IMR-90 (cell line): ENCODE results near the gene PCDH20. TPM values are rescaled to one million over a fixed set of nuclear protein-coding genes. Genes with fewer than 3 reads are reported as not detected.
"Not testable (repeated sequence)": the region's sequence is repeated elsewhere in the genome, so short reads cannot be mapped to it uniquely, and the experiment has no call there.

ENCODE experiments used
- ATAC-seq: fragments of 200-7000 bp; cut with Tn5 transposase; 2 replicates; pipeline ENCODE4 v1.9.1; 2020; ENCODE audit warnings: low read depth, mild to moderate bottlenecking, moderate library complexity
- BruUV-seq: library from RNA; stranded (reverse); fragments of 400-500 nt; replicated peaks from 2 replicates; lab custom pipeline; 2021; lab: Mats Ljungman, UMichigan
- CTCF ChIA-PET: fragments of 300-600 bp; formaldehyde crosslinking; extraction: SDS; loops from one replicate; lab custom pipeline; 2021; ENCODE audit warnings: antibody characterized with exemption; lab: Yijun Ruan, JAX
- POLR2A ChIA-PET: fragments of 300-600 bp; sonication (Branson Sonifier 250); formaldehyde crosslinking; loops from one replicate; lab custom pipeline; 2022; ENCODE audit warnings: antibody characterized with exemption; ENCODE audit not compliant: unreplicated experiment; lab: Charles Lee
- DNase-seq: peaks from one replicate; pipeline ENCODE4 v3.0.0; 2013
- H2AFZ ChIP-seq: replicated peaks from 2 replicates; pipeline ENCODE3; 2013; ENCODE audit warnings: low read length, mild to moderate bottlenecking; ENCODE audit not compliant: poor library complexity
- H2AK5ac ChIP-seq: 2 replicates; pipeline ENCODE4 v1.6.1; 2013; ENCODE audit warnings: low read depth, low read length, inconsistent platforms
- H2AK9ac ChIP-seq: replicated peaks from 2 replicates; pipeline ENCODE3; 2013; ENCODE audit warnings: mild to moderate bottlenecking, low read depth, low read length, moderate library complexity; ENCODE audit not compliant: poor library complexity
- H2BK120ac ChIP-seq: 2 replicates; pipeline ENCODE4 v1.6.1; 2013; ENCODE audit warnings: low read depth, low read length, inconsistent platforms
- H2BK15ac ChIP-seq: 3 replicates; pipeline ENCODE4 v1.6.1; 2013; ENCODE audit warnings: low read depth, low read length, inconsistent platforms
- H2BK20ac ChIP-seq: 2 replicates; pipeline ENCODE4 v1.6.1; 2013; ENCODE audit warnings: low read depth, mild to moderate bottlenecking, inconsistent platforms, low read length, moderate library complexity
- H2BK5ac ChIP-seq: 2 replicates; pipeline ENCODE4 v1.6.1; 2013; ENCODE audit warnings: mild to moderate bottlenecking, low read depth, low read length, inconsistent platforms; ENCODE audit not compliant: poor library complexity, severe bottlenecking
- H3K14ac ChIP-seq: replicated peaks from 2 replicates; pipeline ENCODE4 v1.6.1; 2013; ENCODE audit warnings: low read depth, low read length, inconsistent platforms
- H3K18ac ChIP-seq: 2 replicates; pipeline ENCODE4 v1.6.1; 2013; ENCODE audit warnings: low read depth, low read length, control low read depth
- H3K23ac ChIP-seq: 2 replicates; pipeline ENCODE4 v1.6.1; 2013; ENCODE audit warnings: low read depth, low read length, inconsistent platforms
- H3K27ac ChIP-seq: 2 replicates; pipeline ENCODE4 v1.5.1; 2013; ENCODE audit warnings: mild to moderate bottlenecking, control low read depth, low read length; ENCODE audit not compliant: insufficient read depth
- H3K27me3 ChIP-seq: 2 replicates; pipeline ENCODE4 v1.6.1; 2013; ENCODE audit warnings: low read length; ENCODE audit not compliant: control insufficient read depth, insufficient read depth
- H3K36me3 ChIP-seq: 2 replicates; pipeline ENCODE4 v1.6.1; 2013; ENCODE audit warnings: low read length, mixed read lengths; ENCODE audit not compliant: control insufficient read depth, insufficient read depth
- H3K4ac ChIP-seq: 2 replicates; pipeline ENCODE4 v1.6.1; 2013; ENCODE audit warnings: low read depth, low read length, inconsistent platforms
- H3K4me1 ChIP-seq: 2 replicates; pipeline ENCODE4 v1.6.1; 2013; ENCODE audit warnings: low read length, mixed read lengths; ENCODE audit not compliant: control insufficient read depth, insufficient read depth
- H3K4me2 ChIP-seq: 2 replicates; pipeline ENCODE4 v1.6.1; 2013; ENCODE audit warnings: low read depth, mild to moderate bottlenecking, control low read depth, low read length, moderate library complexity
- H3K4me3 ChIP-seq: 2 replicates; pipeline ENCODE4 v1.5.1; 2013; ENCODE audit warnings: low read depth, mild to moderate bottlenecking, control low read depth, low read length, moderate library complexity; ENCODE audit not compliant: insufficient read depth
- H3K56ac ChIP-seq: 2 replicates; pipeline ENCODE4 v1.6.1; 2013; ENCODE audit warnings: low read length, inconsistent platforms; ENCODE audit not compliant: insufficient read depth; ENCODE audit errors: extremely low read depth
- H3K79me1 ChIP-seq, 2 experiments: 2 replicates each; pipeline ENCODE4 v1.6.1; 2013; ENCODE audit warnings: low read length in 2 of 2, inconsistent platforms in 1 of 2, low read depth in 1 of 2
- H3K9ac ChIP-seq: 2 replicates; pipeline ENCODE4 v1.6.1; 2013; ENCODE audit warnings: low read depth, low read length, control low read depth
- H3K9me1 ChIP-seq: 2 replicates; pipeline ENCODE4 v1.6.1; 2013; ENCODE audit warnings: low read length, inconsistent platforms; ENCODE audit not compliant: insufficient read depth
- H3K9me3 ChIP-seq: 2 replicates; pipeline ENCODE4 v1.6.1; 2013; ENCODE audit warnings: low read length; ENCODE audit not compliant: control insufficient read depth, insufficient read depth
- H4K20me1 ChIP-seq: 2 replicates; pipeline ENCODE4 v1.6.1; 2013; ENCODE audit warnings: low read length, inconsistent platforms; ENCODE audit not compliant: insufficient read depth
- H4K5ac ChIP-seq: 2 replicates; pipeline ENCODE4 v1.6.1; 2013; ENCODE audit warnings: mild to moderate bottlenecking, low read depth, low read length, control low read depth
- H4K8ac ChIP-seq, 2 experiments: 2 replicates each; pipeline ENCODE4 v1.6.1; 2013; ENCODE audit warnings: low read depth in 2 of 2, low read length in 2 of 2, control low read depth in 1 of 2, inconsistent platforms in 1 of 2
- H4K91ac ChIP-seq: 2 replicates; pipeline ENCODE4 v1.6.1; 2013; ENCODE audit warnings: low read depth, low read length, inconsistent platforms; ENCODE audit not compliant: insufficient read depth
- WGBS, 2 experiments: methylation state at CpG; one replicate each; pipeline versions ENCODE4 v1.1.5 to v1.1.7; 2013; ENCODE audit warnings: missing lambda C conversion rate in 2 of 2; ENCODE audit not compliant: insufficient read length in 1 of 2; ENCODE audit errors: extremely low coverage in 2 of 2; 5-methylcytosine and 5-hydroxymethylcytosine counted together
- dilution Hi-C: fragments of 300-500 bp; cut with HindIII; formaldehyde crosslinking; loops from one replicate; pipeline ENCODE4 v1.14.3; 2018; ENCODE audit warnings: low sequenced_read_pairs; ENCODE audit not compliant: unreplicated experiment
- in situ Hi-C: fragments of 300-500 bp; cut with MboI; formaldehyde crosslinking; loops from 3 replicates; pipeline ENCODE4 v1.14.3; 2019; ENCODE audit warnings: low sequenced_read_pairs, inconsistent platforms, mixed read lengths
- intact Hi-C: fragments of 100-400 bp; cut with micrococcal nuclease; formaldehyde crosslinking; loops from 2 replicates; pipeline ENCODE4 v1.10.0; 2022
- polyA plus RNA-seq, 3 experiments: library from polyadenylated mRNA; depleted of rRNA; stranded (reverse); fragments of >200 nt; gene quantifications; 2 replicates each; pipeline ENCODE4 v1.2.3, GENCODE V29; 2012; ENCODE audit warnings: low replicate concordance in 1 of 3
- total RNA-seq: library from RNA; depleted of rRNA; stranded (reverse); fragments of >200 nt; gene quantifications from 2 replicates; pipeline ENCODE4 v1.2.3, GENCODE V29; 2012

PCDH20 gene
- total and polyA plus RNA-seq, 2 of the 4 experiments (the other 2 are of a cell fraction) = not detected

DNA sequence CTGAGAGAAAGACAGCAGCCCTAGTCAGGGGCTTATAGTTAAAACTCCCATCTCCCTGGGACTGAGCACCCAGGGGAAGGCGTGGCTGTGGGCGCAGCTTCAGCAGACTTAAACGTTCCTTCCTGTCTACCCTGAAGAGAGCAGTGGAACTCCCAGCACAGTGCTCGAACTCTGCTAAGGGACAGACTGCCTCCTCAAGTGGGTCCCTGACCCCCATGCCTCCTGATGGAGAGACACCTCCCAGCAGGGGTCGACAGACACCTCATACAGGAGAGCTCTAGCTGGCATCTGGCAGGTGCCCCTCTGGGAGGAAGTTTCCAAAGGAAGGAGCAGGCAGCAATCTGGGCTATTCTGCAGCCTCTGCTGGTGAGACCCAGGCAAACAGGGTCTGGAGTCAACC is 51.0 kb downstream of the PCDH20 start:
- dilution Hi-C loops, H2BK20ac ChIP-seq, H2AK9ac ChIP-seq, H2AFZ ChIP-seq, H4K5ac ChIP-seq, DNase-seq, H3K27me3 ChIP-seq, BruUV-seq, H3K36me3 ChIP-seq, H3K79me1 ChIP-seq, H2BK15ac ChIP-seq, H3K56ac ChIP-seq, H3K4ac ChIP-seq, H3K4me1 ChIP-seq, H3K18ac ChIP-seq, in situ Hi-C loops, H2AK5ac ChIP-seq, CTCF ChIA-PET, POLR2A ChIA-PET, H3K14ac ChIP-seq, H3K9me1 ChIP-seq, H4K91ac ChIP-seq, H3K4me3 ChIP-seq, H3K9me3 ChIP-seq, ATAC-seq, H2BK5ac ChIP-seq, H3K23ac ChIP-seq, H3K4me2 ChIP-seq, H3K27ac ChIP-seq, H3K9ac ChIP-seq, H2BK120ac ChIP-seq, H4K20me1 ChIP-seq, intact Hi-C loops, H4K8ac ChIP-seq: not testable (repeated sequence)
- no CpG with 5 or more reads among the region's 5 CpGs for WGBS, 2 experiments
